ENCODE results near the gene SLC29A2.

SLC29A2 gene

GRCh38 chr11:66312549-66313320 lies 58.8 kb downstream of the SLC29A2 start:
- peak overlapping the region; percentile 58 for H3K4me3 ChIP-seq (ENCODE audit: low read length)
- DNase-seq (ENCODE audit: low read depth) = peak; percentile 99
- no peak for TF ChIP-seq CTCF (IDR thresholded peaks at IDR 0.05; ENCODE audit: insufficient read depth, low read depth, low read length, missing control alignments)

Data from epithelial cell of esophagus (primary cell).